Measurements from ENCODE around the gene GYG2.
"Not testable (repeated sequence)": the region's sequence is repeated elsewhere in the genome, so short reads cannot be mapped to it uniquely, and the experiment has no call there.

GYG2 gene

GRCh38 chrX:2796808-2797207, 31.9 kb upstream of the GYG2 start:
- not testable (repeated sequence) for H3K4me1 ChIP-seq (ENCODE audit: insufficient read depth, low read length); H3K27ac ChIP-seq (ENCODE audit: low read depth, low read length); H3K9me3 ChIP-seq (ENCODE audit: low read length); H3K36me3 ChIP-seq (ENCODE audit: insufficient read depth, low read length); H3K4me3 ChIP-seq (ENCODE audit: low read depth in 1 of 2, low read length in 2 of 2); H3K9ac ChIP-seq (ENCODE audit: low read length); H3K27me3 ChIP-seq (ENCODE audit: control insufficient read depth in 1 of 2, insufficient read depth in 2 of 2, low read length in 2 of 2)

GRCh38 chrX:2799369-2799768, 29.4 kb upstream of the GYG2 start:
- Histone ChIP-seq H3K27me3 (ENCODE audit: control insufficient read depth in 1 of 2, insufficient read depth in 2 of 2, low read length in 2 of 2) (no peaks in the 10 kb centered on the region), H3K9me3 (ENCODE audit: low read length) (no peaks in the 10 kb centered on the region), H3K27ac (ENCODE audit: low read depth, low read length) (no peak overlapping the region), H3K4me3 (ENCODE audit: low read depth in 1 of 2, low read length in 2 of 2) (no peak overlapping the region), H3K4me1 (ENCODE audit: insufficient read depth, low read length) (no peaks in the 10 kb centered on the region), H3K36me3 (ENCODE audit: insufficient read depth, low read length) (no peaks in the 10 kb centered on the region), H3K9ac (ENCODE audit: low read length) (no peak overlapping the region)

DNA sequence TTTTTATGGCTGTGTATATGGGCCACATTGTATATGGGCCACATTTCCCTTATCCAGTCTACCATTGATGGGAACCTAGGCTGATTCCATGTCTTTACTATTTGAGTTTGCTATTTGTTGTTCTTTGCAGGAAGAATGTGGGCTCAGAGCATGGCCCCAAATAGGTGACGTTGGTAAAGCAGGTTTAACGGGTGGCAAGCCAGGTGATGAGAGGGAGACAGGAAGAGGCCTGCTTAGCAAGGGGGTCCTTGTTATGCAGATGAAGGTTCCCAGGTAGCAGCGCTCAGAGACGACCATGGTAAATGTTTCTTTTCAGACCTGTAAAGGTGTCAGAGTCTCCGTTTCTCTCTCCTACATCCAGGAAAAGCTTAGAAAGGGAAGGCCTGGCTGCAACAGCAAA, 28.8 kb upstream of the GYG2 start:
- not testable (repeated sequence) for H3K36me3 ChIP-seq (ENCODE audit: insufficient read depth, low read length); H3K4me1 ChIP-seq (ENCODE audit: insufficient read depth, low read length); H3K27ac ChIP-seq (ENCODE audit: low read depth, low read length); H3K9ac ChIP-seq (ENCODE audit: low read length); H3K4me3 ChIP-seq (ENCODE audit: low read depth in 1 of 2, low read length in 2 of 2); H3K27me3 ChIP-seq (ENCODE audit: control insufficient read depth in 1 of 2, insufficient read depth in 2 of 2, low read length in 2 of 2); H3K9me3 ChIP-seq (ENCODE audit: low read length)

- Histone ChIP-seq H3K27ac (ENCODE audit: low read depth, low read length) (no peak overlapping the region), H3K4me3 (ENCODE audit: low read depth in 1 of 2, low read length in 2 of 2) (no peak overlapping the region), H3K9ac (ENCODE audit: low read length) (no peak overlapping the region), H3K36me3 (ENCODE audit: insufficient read depth, low read length) (no peaks in the 10 kb centered on the region), H3K4me1 (ENCODE audit: insufficient read depth, low read length) (no peaks in the 10 kb centered on the region), H3K9me3 (ENCODE audit: low read length) (no peaks in the 10 kb centered on the region), H3K27me3 (ENCODE audit: control insufficient read depth in 1 of 2, insufficient read depth in 2 of 2, low read length in 2 of 2) (no peaks in the 10 kb centered on the region)
These were observed 27.5 kb upstream of the GYG2 start for GRCh38 chrX:2801223-2801622.

GRCh38 chrX:2802376-2803090, 26.2 kb upstream of the GYG2 start:
- not testable (repeated sequence) for H3K27ac ChIP-seq (ENCODE audit: low read depth, low read length); H3K36me3 ChIP-seq (ENCODE audit: insufficient read depth, low read length); H3K27me3 ChIP-seq (ENCODE audit: control insufficient read depth in 1 of 2, insufficient read depth in 2 of 2, low read length in 2 of 2); H3K9ac ChIP-seq (ENCODE audit: low read length); H3K4me3 ChIP-seq (ENCODE audit: low read depth in 1 of 2, low read length in 2 of 2); H3K9me3 ChIP-seq (ENCODE audit: low read length); H3K4me1 ChIP-seq (ENCODE audit: insufficient read depth, low read length)

- not testable (repeated sequence) for H3K27me3 ChIP-seq (ENCODE audit: control insufficient read depth in 1 of 2, insufficient read depth in 2 of 2, low read length in 2 of 2); H3K27ac ChIP-seq (ENCODE audit: low read depth, low read length); H3K4me1 ChIP-seq (ENCODE audit: insufficient read depth, low read length); H3K9me3 ChIP-seq (ENCODE audit: low read length); H3K4me3 ChIP-seq (ENCODE audit: low read depth in 1 of 2, low read length in 2 of 2); H3K9ac ChIP-seq (ENCODE audit: low read length); H3K36me3 ChIP-seq (ENCODE audit: insufficient read depth, low read length)
These were observed 25.2 kb upstream of the GYG2 start for GRCh38 chrX:2803486-2803885.

DNA sequence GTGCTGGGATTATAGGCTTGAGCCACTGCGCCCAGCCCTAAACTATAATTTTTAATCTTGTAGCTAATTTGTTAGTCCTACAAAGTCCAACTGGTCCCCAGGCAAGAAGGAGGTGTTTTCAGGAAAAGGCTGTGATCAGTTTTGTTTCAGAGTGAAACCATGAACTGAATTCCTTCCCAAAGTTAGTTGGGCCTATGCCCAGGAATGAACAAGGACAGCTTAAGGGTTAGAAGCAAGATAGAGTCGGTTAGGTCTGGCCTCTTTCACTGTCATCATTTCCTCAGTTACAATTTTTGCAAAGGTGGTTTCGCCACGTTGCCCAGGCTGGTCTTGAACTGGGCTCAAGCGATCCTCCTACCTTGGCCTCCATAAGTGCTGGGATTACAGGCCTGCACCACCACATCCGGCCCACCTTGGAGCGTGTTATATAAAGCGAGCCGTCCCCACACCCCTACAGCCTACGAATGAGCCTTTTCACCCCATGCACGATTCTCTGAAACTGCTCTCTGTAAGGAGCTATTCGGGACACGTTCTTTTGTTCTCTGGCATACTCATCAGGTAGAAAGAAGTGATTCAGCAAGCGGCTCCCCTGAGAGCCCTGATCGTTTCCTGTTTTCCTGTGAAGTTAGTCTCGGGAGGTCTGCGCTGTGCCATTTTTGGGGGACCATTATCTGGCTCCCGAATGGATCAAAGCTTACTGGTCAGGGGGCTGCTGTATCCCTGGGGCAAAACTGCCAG, 24.5 kb upstream of the GYG2 start:
- not testable (repeated sequence) for H3K9ac ChIP-seq (ENCODE audit: low read length); H3K9me3 ChIP-seq (ENCODE audit: low read length); H3K27me3 ChIP-seq (ENCODE audit: control insufficient read depth in 1 of 2, insufficient read depth in 2 of 2, low read length in 2 of 2); H3K36me3 ChIP-seq (ENCODE audit: insufficient read depth, low read length); H3K4me3 ChIP-seq (ENCODE audit: low read depth in 1 of 2, low read length in 2 of 2); H3K4me1 ChIP-seq (ENCODE audit: insufficient read depth, low read length); H3K27ac ChIP-seq (ENCODE audit: low read depth, low read length)

DNA sequence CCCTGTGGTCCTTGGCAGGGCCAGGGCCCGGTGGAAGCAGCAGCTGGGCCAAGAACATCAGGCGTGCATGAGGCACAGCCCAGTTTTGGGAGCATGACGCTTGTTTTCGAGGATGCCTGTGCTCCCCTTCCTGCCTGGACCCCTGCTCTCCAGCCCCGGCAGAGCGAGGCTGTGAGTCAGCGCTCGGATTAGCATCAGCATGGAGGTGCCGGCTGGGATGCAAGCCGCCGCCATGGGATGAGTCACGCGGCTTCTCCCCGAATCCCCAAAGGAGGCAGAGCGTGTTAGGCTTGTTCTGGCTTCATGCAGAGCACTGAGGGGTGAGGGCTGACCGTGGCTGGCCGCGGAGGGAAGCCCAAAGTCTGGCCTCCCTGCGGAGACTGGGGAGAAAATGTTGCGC, 23.9 kb upstream of the GYG2 start:
- not testable (repeated sequence) for H3K4me1 ChIP-seq (ENCODE audit: insufficient read depth, low read length); H3K9me3 ChIP-seq (ENCODE audit: low read length); H3K36me3 ChIP-seq (ENCODE audit: insufficient read depth, low read length); H3K4me3 ChIP-seq (ENCODE audit: low read depth in 1 of 2, low read length in 2 of 2); H3K27ac ChIP-seq (ENCODE audit: low read depth, low read length); H3K27me3 ChIP-seq (ENCODE audit: control insufficient read depth in 1 of 2, insufficient read depth in 2 of 2, low read length in 2 of 2); H3K9ac ChIP-seq (ENCODE audit: low read length)

DNA sequence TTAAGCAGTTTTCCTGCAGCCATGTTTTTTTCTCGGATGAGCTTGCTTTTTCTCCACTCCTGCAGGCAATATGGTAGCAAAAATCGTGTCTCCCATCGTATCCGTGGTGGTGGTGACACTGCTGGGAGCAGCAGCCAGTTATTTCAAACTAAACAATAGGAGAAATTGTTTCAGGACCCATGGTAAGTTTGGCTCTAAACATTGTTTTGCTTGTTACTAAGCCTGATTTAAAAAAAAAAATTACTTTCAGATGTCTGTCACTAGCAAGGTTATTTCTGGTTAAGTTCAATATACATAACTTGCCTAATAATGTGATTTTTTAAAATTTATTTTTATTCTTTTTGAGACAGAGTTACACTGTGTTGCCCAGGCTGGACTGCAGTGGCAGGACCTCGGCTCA, 17.5 kb upstream of the GYG2 start:
- H3K9ac ChIP-seq (ENCODE audit: low read length): no peak overlapping the region
- H3K4me3 ChIP-seq (ENCODE audit: low read depth in 1 of 2, low read length in 2 of 2): no peak overlapping the region
- no peak overlapping the region for H3K27ac ChIP-seq (ENCODE audit: low read depth, low read length)
- H3K9me3 ChIP-seq (ENCODE audit: low read length): no peaks in the 10 kb centered on the region
- no peaks in the 10 kb centered on the region for H3K27me3 ChIP-seq (ENCODE audit: control insufficient read depth in 1 of 2, insufficient read depth in 2 of 2, low read length in 2 of 2)
- H3K36me3 ChIP-seq (ENCODE audit: insufficient read depth, low read length): no peaks in the 10 kb centered on the region
- no peaks in the 10 kb centered on the region for H3K4me1 ChIP-seq (ENCODE audit: insufficient read depth, low read length)

DNA sequence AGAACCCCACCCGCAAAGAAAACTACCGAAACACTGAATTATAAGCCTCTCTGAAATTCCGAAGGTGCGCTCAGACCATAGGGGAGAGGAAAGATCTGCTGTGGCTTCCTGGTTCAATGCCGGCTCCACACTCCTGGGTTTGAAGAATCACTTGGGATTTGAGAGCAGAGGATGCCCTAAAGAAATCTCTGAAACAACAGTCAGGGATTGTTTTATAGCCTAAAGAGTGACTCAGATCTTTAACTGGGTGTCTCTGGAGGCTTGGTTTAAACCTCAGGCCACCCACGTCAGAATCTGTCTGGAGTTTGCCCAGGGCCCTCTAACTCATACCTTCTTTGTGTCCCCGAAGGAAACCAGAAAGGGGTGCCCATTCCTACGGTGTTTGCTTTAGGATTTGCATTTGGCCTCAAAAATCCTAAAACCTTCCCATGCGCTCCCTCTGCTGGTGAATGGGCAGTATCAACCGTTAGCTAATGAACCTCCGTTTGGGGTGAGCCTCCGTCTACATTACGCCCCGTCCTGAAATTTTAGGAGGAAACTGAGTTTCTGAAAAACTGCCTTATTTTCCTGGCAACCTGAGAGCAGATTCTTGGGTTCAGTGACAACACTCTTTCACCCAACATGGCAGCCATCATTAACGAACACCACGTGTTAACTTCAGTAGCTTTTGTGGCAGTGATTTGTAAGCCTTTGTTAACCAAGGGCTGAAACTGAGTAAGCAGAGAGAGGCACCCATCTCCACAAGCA, 16.4 kb upstream of the GYG2 start:
- not testable (repeated sequence) for H3K27ac ChIP-seq (ENCODE audit: low read depth, low read length); H3K9me3 ChIP-seq (ENCODE audit: low read length); H3K4me3 ChIP-seq (ENCODE audit: low read depth in 1 of 2, low read length in 2 of 2); H3K36me3 ChIP-seq (ENCODE audit: insufficient read depth, low read length); H3K27me3 ChIP-seq (ENCODE audit: control insufficient read depth in 1 of 2, insufficient read depth in 2 of 2, low read length in 2 of 2); H3K9ac ChIP-seq (ENCODE audit: low read length); H3K4me1 ChIP-seq (ENCODE audit: insufficient read depth, low read length)

DNA sequence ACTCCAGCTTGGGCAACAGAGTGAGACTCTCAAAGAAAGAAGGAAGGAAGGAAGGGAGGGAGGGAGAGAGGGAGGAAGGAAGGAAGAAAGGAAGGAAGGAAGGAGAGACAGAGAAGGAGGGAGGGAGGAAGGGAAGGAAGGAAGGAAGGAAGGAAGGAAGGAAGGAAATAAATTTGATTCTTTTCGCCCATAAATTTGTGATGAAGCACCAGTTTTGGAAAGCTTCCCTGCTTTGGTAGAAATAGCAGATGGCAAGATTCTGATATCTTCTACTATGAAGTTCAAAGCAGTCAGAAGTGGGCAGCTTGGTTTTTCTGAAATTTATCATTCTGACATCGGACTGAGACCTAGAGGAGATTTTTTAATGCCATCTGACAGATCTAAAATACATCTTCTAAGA, 11.7 kb upstream of the GYG2 start:
- H3K9ac ChIP-seq (ENCODE audit: low read length): no peak overlapping the region
- no peaks in the 10 kb centered on the region for H3K36me3 ChIP-seq (ENCODE audit: insufficient read depth, low read length)
- H3K4me3 ChIP-seq (ENCODE audit: low read depth in 1 of 2, low read length in 2 of 2): no peak overlapping the region
- no peak overlapping the region for H3K27ac ChIP-seq (ENCODE audit: low read depth, low read length)
- H3K9me3 ChIP-seq (ENCODE audit: low read length): no peaks in the 10 kb centered on the region
- H3K27me3 ChIP-seq (ENCODE audit: control insufficient read depth in 1 of 2, insufficient read depth in 2 of 2, low read length in 2 of 2): no peaks in the 10 kb centered on the region
- H3K4me1 ChIP-seq (ENCODE audit: insufficient read depth, low read length): no peaks in the 10 kb centered on the region
